Muscle of leg (tissue), 11 donors: ENCODE results near the gene GID8. TPM values are rescaled to one million over a fixed set of nuclear protein-coding genes. Genes with fewer than 3 reads are reported as not detected.
A peak's percentile ranks its signal among the peaks of the same experiment; 100 is the strongest.

ENCODE experiments used
- DNase-seq: peaks from one replicate; pipeline ENCODE4 v3.0.0; 2013
- H3K27ac ChIP-seq: one replicate; pipeline ENCODE4 v1.5.1; 2013; ENCODE audit warnings: mild to moderate bottlenecking, low read length, control low read depth
- H3K27me3 ChIP-seq: one replicate; pipeline ENCODE4 v1.6.1; 2013; ENCODE audit warnings: low read length; ENCODE audit not compliant: control insufficient read depth, insufficient read depth
- H3K36me3 ChIP-seq: one replicate; pipeline ENCODE4 v1.6.1; 2013; ENCODE audit warnings: low read length; ENCODE audit not compliant: control insufficient read depth, insufficient read depth
- H3K4me1 ChIP-seq: one replicate; pipeline ENCODE4 v1.6.1; 2013; ENCODE audit warnings: low read length; ENCODE audit not compliant: control insufficient read depth, insufficient read depth
- H3K4me3 ChIP-seq: one replicate; pipeline ENCODE4 v1.5.1; 2013; ENCODE audit warnings: low read length, control low read depth
- H3K9me3 ChIP-seq: replicated peaks from 2 replicates; pipeline ENCODE4 v1.6.1; 2013; ENCODE audit warnings: low read depth, low read length; ENCODE audit not compliant: control insufficient read depth
- WGBS: methylation state at CpG from one replicate; pipeline ENCODE4 v1.1.5; 2013; ENCODE audit warnings: missing lambda C conversion rate; ENCODE audit not compliant: insufficient coverage; 5-methylcytosine and 5-hydroxymethylcytosine counted together
- polyA plus RNA-seq, 8 donors: library from polyadenylated mRNA; unstranded; fragments of 120-200 nt; gene quantifications; one replicate each; pipeline versions ENCODE4 v1.2.1 to v1.2.3, GENCODE V29; 2013; ENCODE audit warnings: inconsistent platforms in 1 of 8, low replicate concordance in 1 of 8; ENCODE audit not compliant: insufficient read length in 8 of 8, insufficient read depth in 1 of 8
- total RNA-seq: library from RNA; stranded (reverse); fragments of 120-200 nt; gene quantifications from one replicate; pipeline ENCODE4 v1.2.4, GENCODE V29; 2013

Gene GID8
- total and polyA plus RNA-seq, 9 donors, result 22.0 to 38.7 (median 30.8) TPM

GRCh38 chr20:62900692-62901584 lies 37.0 kb upstream of the GID8 start:
- H3K4me3 ChIP-seq, result no peak overlapping the region
- no peaks in the 10 kb centered on the region for H3K27me3 ChIP-seq
- peak overlapping the region; percentile 5 for H3K27ac ChIP-seq
- peaks cover 54% of the 10 kb centered on the region for H3K36me3 ChIP-seq
- H3K9me3 ChIP-seq, result no peaks in the 10 kb centered on the region
- peaks cover 15% of the 10 kb centered on the region for H3K4me1 ChIP-seq
- DNase-seq, result peak; percentile 41
- 43% methylated on average over 11 of the region's 20 CpGs for WGBS

GRCh38 chr20:62901891-62902290 lies 36.1 kb upstream of the GID8 start:
- no peaks in the 10 kb centered on the region for H3K9me3 ChIP-seq
- H3K36me3 ChIP-seq, result peaks cover 56% of the 10 kb centered on the region
- no peak for DNase-seq
- no peak overlapping the region for H3K27ac ChIP-seq
- 77% methylated on average over 4 of the region's 11 CpGs for WGBS
- no peaks in the 10 kb centered on the region for H3K27me3 ChIP-seq
- peaks cover 15% of the 10 kb centered on the region for H3K4me1 ChIP-seq
- H3K4me3 ChIP-seq, result no peak overlapping the region

DNA sequence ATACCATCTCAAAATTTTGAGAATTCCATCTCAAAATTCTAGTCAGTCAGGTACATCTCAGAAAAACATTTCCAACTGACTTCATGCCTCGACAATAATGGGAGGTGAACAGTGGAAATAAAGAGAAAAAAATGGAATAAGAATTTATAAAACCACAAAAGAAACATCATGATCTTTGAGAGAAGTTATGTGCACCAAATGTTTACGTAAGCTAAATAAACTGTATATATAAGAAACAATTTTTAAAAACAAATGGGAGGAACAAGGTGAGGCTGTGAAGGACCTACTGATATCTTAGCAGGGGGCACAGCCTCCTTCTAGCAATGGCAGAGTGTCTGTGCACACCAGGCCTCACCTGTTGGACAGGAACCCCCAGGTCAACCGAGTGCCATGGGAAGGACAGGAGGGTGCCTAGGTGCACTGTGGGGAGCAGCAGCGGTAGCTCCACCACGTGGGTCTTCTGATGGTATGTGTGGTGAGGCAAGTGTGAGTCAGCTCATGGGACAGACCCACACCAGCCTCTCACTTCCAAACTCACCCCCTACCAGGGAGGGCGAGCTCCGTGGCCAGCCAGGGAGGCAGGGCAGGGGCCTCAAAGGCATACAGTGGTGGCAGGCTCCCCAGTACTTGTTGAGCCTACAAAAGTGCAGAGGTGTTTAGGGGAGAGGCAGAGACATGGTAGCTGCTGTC lies 34.9 kb upstream of the GID8 start:
- Histone ChIP-seq H3K36me3 (peaks cover 68% of the 10 kb centered on the region), H3K4me3 (no peak overlapping the region), H3K4me1 (peaks cover 15% of the 10 kb centered on the region), H3K27ac (no peak overlapping the region), H3K27me3 (no peaks in the 10 kb centered on the region), H3K9me3 (no peaks in the 10 kb centered on the region)
- DNase-seq, result no peak
- WGBS, result no CpG with 5 or more reads among the region's 7 CpGs

- no peak overlapping the region for H3K27ac ChIP-seq
- WGBS, result 93% methylated on average over 17 of the region's 17 CpGs
- no peaks in the 10 kb centered on the region for H3K27me3 ChIP-seq
- peaks cover 2% of the 10 kb centered on the region for H3K4me1 ChIP-seq
- H3K4me3 ChIP-seq, result no peak overlapping the region
- H3K9me3 ChIP-seq, result no peaks in the 10 kb centered on the region
- H3K36me3 ChIP-seq, result peaks cover 94% of the 10 kb centered on the region
- no peak for DNase-seq
Observed at GRCh38 chr20:62905536-62906117, 32.3 kb upstream of the GID8 start.

GRCh38 chr20:62906209-62906608 lies 31.7 kb upstream of the GID8 start:
- Histone ChIP-seq H3K4me1 (no peaks in the 10 kb centered on the region), H3K27ac (no peak overlapping the region), H3K4me3 (no peak overlapping the region), H3K36me3 (peaks cover 95% of the 10 kb centered on the region), H3K27me3 (no peaks in the 10 kb centered on the region), H3K9me3 (no peaks in the 10 kb centered on the region)
- no peak for DNase-seq
- 94% methylated on average over 10 of the region's 16 CpGs for WGBS

- Histone ChIP-seq H3K4me3 (no peak overlapping the region), H3K9me3 (no peaks in the 10 kb centered on the region), H3K4me1 (no peaks in the 10 kb centered on the region), H3K27me3 (no peaks in the 10 kb centered on the region), H3K27ac (no peak overlapping the region), H3K36me3 (peaks cover 95% of the 10 kb centered on the region)
- DNase-seq, result no peak
- WGBS, result 86% methylated on average over 18 of the region's 31 CpGs
Observed at GRCh38 chr20:62906647-62907375, 31.1 kb upstream of the GID8 start.

DNA sequence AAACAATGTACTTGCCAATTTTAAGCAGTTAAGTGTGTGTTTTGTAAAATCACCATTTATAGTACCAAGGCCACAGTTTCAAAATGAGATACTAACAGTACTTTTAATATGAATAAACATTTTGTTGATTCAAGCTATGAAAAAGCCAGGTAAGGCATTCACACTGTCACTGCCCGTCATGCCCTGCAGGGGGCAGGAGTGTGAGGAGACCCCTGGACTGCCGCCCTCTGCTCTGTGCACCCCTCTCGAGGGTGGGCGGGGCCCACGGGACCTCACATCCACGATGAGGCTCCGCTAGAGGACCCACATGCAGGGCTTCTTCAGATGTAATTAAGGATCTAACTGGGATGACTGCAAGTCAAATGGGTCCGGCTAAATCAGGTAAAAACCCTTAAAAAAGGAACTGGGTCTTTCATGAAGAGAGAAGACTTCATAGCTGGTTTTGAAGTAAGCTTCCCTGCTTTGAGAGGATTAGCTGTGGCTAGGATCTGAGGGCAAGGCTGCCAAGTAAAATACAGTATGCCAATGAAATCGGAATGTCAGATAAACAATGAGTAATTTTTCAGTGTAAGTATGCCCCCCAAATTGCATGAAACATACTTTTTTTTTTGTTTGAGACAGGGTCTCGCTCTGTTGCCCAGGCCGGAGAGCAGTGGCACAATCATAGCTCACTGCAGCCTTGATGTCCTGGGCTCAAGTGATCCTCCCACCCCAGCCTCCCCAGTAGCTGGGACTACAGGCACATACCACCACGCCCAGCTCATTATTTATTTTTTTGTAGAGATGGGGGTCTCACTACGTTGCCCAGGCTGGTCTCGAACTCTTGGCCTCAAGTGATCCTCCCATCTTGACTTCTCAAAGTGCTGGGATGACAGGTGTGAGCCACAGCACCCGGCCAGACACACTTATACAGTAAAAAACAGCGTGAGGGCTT lies 30.3 kb upstream of the GID8 start:
- H3K9me3 ChIP-seq, result no peaks in the 10 kb centered on the region
- H3K4me1 ChIP-seq, result no peaks in the 10 kb centered on the region
- H3K27me3 ChIP-seq, result no peaks in the 10 kb centered on the region
- H3K27ac ChIP-seq, result no peak overlapping the region
- no peak overlapping the region for H3K4me3 ChIP-seq
- 78% methylated on average over 10 of the region's 16 CpGs for WGBS
- H3K36me3 ChIP-seq, result peaks cover 90% of the 10 kb centered on the region
- no peak for DNase-seq

DNA sequence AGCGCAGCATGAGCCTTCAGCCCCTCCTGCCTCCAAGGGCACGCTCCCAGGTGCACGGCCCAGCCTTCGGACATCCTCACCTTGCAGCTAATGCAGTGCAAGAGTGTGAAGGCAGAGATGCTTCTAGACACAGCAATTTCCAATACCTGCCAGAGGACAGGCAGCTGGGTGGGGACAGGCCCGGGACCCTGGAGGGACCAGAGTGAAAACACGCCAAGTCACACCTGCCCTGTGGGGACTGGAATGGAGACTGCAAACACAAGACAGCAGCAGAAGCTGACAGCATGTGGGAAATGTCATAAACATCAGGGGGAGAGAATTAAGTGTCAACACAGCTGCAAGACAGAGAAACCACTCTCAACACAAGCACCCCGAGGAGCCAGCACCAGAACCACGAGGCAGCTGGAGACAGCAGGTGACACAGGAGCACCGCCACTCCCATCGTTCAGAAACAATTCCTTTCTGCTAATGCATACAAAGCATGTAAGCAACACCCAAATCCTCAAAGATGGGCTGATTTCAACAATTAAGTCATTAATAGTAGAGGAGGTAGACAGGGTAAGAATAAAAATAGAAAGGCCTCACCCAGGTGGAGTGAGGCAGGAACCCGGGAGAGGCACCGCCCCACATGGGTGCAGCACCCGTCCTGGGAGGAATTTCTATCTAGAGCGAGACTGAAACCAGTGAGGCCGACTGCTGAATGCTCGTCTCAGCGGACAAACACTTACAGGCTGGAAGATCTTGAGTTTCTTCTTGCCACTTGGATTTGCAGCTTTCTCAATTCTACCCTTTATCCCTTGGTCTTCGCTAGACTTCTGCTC lies 28.8 kb upstream of the GID8 start:
- no peak overlapping the region for H3K27ac ChIP-seq
- DNase-seq, result no peak
- H3K9me3 ChIP-seq, result no peaks in the 10 kb centered on the region
- 87% methylated on average over 14 of the region's 18 CpGs for WGBS
- H3K4me3 ChIP-seq, result no peak overlapping the region
- no peaks in the 10 kb centered on the region for H3K27me3 ChIP-seq
- no peaks in the 10 kb centered on the region for H3K4me1 ChIP-seq
- H3K36me3 ChIP-seq, result peaks cover 86% of the 10 kb centered on the region
